Hair follicle dermal papilla cell (primary cell): ENCODE measurements around the gene CAPN2. TPM values are rescaled to one million over a fixed set of nuclear protein-coding genes. Genes with fewer than 3 reads are reported as not detected.

Experiments
- small RNA-seq: library from RNA; depleted of rRNA; stranded (forward); fragments of <200 nt; gene quantifications from one replicate; pipeline ENCODE3, GENCODE V24; 2012
- total RNA-seq: library from RNA; depleted of rRNA; stranded (reverse); fragments of >200 nt; gene quantifications from 2 replicates; pipeline ENCODE4 v1.2.3, GENCODE V29; 2012

The CAPN2 gene
- 406 and 435 TPM in 2 replicates for total RNA-seq

DNA sequence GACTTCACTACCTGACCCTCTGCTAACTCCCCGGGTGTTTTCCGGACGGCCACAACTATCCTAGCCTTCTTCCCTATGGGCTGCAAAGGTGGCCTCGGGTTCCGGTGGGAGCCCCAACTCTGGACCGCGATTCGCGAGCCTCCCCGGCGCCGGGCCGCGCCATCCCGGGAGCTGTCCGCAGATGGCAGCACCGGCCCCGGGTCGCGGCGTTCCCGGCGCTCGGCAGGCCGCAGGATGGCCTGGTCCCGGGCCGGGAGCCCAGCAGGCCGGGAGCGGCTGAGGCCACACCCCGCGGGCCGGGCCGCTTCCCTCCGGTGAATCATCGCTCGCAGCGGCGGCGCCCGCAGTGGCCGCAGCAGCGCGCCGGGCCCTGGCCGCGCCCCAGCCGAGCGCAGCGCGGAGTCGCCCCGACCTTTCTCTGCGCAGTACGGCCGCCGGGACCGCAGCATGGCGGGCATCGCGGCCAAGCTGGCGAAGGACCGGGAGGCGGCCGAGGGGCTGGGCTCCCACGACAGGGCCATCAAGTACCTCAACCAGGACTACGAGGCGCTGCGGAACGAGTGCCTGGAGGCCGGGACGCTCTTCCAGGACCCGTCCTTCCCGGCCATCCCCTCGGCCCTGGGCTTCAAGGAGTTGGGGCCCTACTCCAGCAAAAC lies at the start of gene CAPN2:
CAPN2 (plus strand) TSS at position 346 of the 656 bp plus-strand sequence; CDS start at position 448, 102 bp downstream.

DNA sequence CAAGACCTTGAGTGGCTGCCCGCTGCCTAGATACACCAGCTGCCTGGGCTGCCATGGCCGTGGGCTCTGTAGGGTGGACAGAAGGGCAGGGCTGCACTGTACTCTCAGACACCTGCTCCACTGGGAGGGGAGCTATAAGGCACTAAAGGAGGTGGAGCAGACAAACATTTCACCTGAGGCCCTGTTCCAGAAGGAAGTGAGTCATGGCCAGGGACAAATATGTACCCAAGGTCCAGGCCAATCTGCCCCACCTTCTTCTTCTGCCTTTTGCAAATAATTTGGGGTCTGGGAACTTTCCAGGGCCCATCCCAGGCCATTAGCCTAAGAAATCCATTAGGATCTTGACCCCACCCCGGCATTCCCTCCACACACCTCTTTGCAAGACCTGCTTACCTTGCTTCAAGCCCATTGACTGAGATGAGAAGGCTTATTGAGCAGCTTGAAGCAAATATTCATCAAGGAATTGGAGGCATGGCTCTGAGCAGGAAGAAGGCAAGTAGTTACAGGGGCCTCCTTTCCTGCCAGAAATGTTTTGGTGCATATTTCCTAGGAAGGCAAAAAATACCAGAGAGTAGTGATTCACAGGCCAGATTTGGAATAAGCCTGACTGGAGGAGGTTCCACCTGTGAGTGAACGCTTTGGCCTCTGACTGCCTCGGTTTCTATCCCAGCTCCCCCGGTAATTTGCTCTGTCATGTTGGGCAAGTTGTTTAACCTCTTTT lies 46.6 kb upstream of the CAPN2 start, which contains the start of gene CAPN8:
CAPN8 (minus strand) TSS at position 110 of the 721 bp plus-strand sequence; CDS start at position 55, 55 bp downstream.

Small RNA genes within 50 kb of the gene (small RNA-seq; reads per million reads assigned to genes)
- not detected for gene RNU6-1248P

Other genes starting within 250 kb of the CAPN2 start
- not detected in 2 replicates for gene CAPN8, start 46.8 kb upstream of the CAPN2 start, total RNA-seq
- 32.2 and 36.8 TPM in 2 replicates for gene TP53BP2, start 133.4 kb downstream of the CAPN2 start, total RNA-seq